ENCODE data around the gene ST6GALNAC5. TPM values are rescaled to one million over a fixed set of nuclear protein-coding genes. Genes with fewer than 3 reads are reported as not detected.

Gene ST6GALNAC5
- total RNA-seq, 1 experiment from 2014 or later = not detected

- DNase-seq (ENCODE audit: low read depth, low spot score) (no peak), ATAC-seq (no peak)
- H3K27ac ChIP-seq (ENCODE audit: low read length) = no peak overlapping the region
- H3K4me1 ChIP-seq (ENCODE audit: control insufficient read depth, insufficient read depth, low read length) = no peaks in the 10 kb centered on the region
- no peak overlapping the region for H3K4me3 ChIP-seq (ENCODE audit: low read depth in 2 of 2, low read length in 2 of 2)
- no TSS peak for BruUV-seq (replicated peaks)
- no peak for TF ChIP-seq REST (IDR thresholded peaks at IDR 0.05; ENCODE audit: insufficient read depth in 1 of 2, low read depth in 2 of 2, low read length in 1 of 2)
- no peak for TF ChIP-seq TCF7L2 (IDR thresholded peaks at IDR 0.05; ENCODE audit: low read depth, low read length)
- TF ChIP-seq CTCF (IDR thresholded peaks at IDR 0.05) = no peak
- TF ChIP-seq SIN3A (IDR thresholded peaks at IDR 0.05; ENCODE audit: borderline replicate concordance, insufficient read depth, low read depth, low read length) = no peak
- TF ChIP-seq POLR2AphosphoS5 (IDR thresholded peaks at IDR 0.05; ENCODE audit: low read depth, low read length) = no peak
- intact Hi-C loops (cut with micrococcal nuclease; ENCODE audit: unreplicated experiment) (no loop called here), in situ Hi-C loops (cut with HindIII; ENCODE audit: low pct_unique_long_range_greater_than_20kb, low sequenced_read_pairs) (no loop called here)
- no peaks in the 10 kb centered on the region for H3K9me3 ChIP-seq (ENCODE audit: control insufficient read depth, insufficient read depth, low read depth, low read length)
- no peaks in the 10 kb centered on the region for H3K27me3 ChIP-seq (ENCODE audit: control insufficient read depth, insufficient read depth, low read length)
- H3K36me3 ChIP-seq (ENCODE audit: control insufficient read depth, insufficient read depth, low read length) = no peaks in the 10 kb centered on the region
- CTCF ChIA-PET = no interaction called here
- POLR2A ChIA-PET = no interaction called here
Measured at GRCh38 chr1:76864383-76864782, 2.9 kb upstream of the ST6GALNAC5 start.

GRCh38 chr1:76865696-76866286 is 1.5 kb upstream of the ST6GALNAC5 start:
- DNase-seq (ENCODE audit: low read depth, low spot score) (no peak), ATAC-seq (no peak)
- intact Hi-C loops (cut with micrococcal nuclease; ENCODE audit: unreplicated experiment) (no loop called here), in situ Hi-C loops (cut with HindIII; ENCODE audit: low pct_unique_long_range_greater_than_20kb, low sequenced_read_pairs) (no loop called here)
- Histone ChIP-seq H3K9me3 (ENCODE audit: control insufficient read depth, insufficient read depth, low read depth, low read length) (no peaks in the 10 kb centered on the region), H3K4me1 (ENCODE audit: control insufficient read depth, insufficient read depth, low read length) (no peaks in the 10 kb centered on the region), H3K4me3 (ENCODE audit: low read depth in 2 of 2, low read length in 2 of 2) (no peak overlapping the region), H3K27ac (ENCODE audit: low read length) (no peak overlapping the region), H3K36me3 (ENCODE audit: control insufficient read depth, insufficient read depth, low read length) (no peaks in the 10 kb centered on the region), H3K27me3 (ENCODE audit: control insufficient read depth, insufficient read depth, low read length) (peaks cover 2% of the 10 kb centered on the region; the same call in 1 of the 2 replicates)
- TF ChIP-seq CTCF (IDR thresholded peaks at IDR 0.05) (no peak), POLR2AphosphoS5 (IDR thresholded peaks at IDR 0.05; ENCODE audit: low read depth, low read length) (no peak), REST (IDR thresholded peaks at IDR 0.05; ENCODE audit: insufficient read depth in 1 of 2, low read depth in 2 of 2, low read length in 1 of 2) (no peak), TCF7L2 (IDR thresholded peaks at IDR 0.05; ENCODE audit: low read depth, low read length) (no peak), SIN3A (IDR thresholded peaks at IDR 0.05; ENCODE audit: borderline replicate concordance, insufficient read depth, low read depth, low read length) (no peak)
- ChIA-PET POLR2A (no interaction called here), CTCF (no interaction called here)
- no TSS peak for BruUV-seq (replicated peaks)

Measured in Panc1 (cell line).